HUES64 (cell line): Measurements from ENCODE around the gene HLF.

Experiments used
- H3K27ac ChIP-seq: 2 replicates; pipeline ENCODE4 v1.7.0; 2013; ENCODE audit warnings: low read depth, low read length, inconsistent platforms
- H3K27me3 ChIP-seq: 2 replicates; pipeline ENCODE4 v1.6.1; 2013; ENCODE audit warnings: mild to moderate bottlenecking, low read length; ENCODE audit not compliant: insufficient read depth
- H3K36me3 ChIP-seq: 2 replicates; pipeline ENCODE4 v1.6.1; 2013; ENCODE audit warnings: mild to moderate bottlenecking, low read length; ENCODE audit not compliant: insufficient read depth
- H3K4me1 ChIP-seq: 2 replicates; pipeline ENCODE4 v1.6.1; 2013; ENCODE audit warnings: mild to moderate bottlenecking, low read length, moderate library complexity; ENCODE audit not compliant: insufficient read depth
- H3K4me3 ChIP-seq: 2 replicates; pipeline ENCODE4 v1.5.1; 2013; ENCODE audit warnings: mild to moderate bottlenecking, low read length, moderate library complexity
- H3K9ac ChIP-seq: 2 replicates; pipeline ENCODE4 v1.6.1; 2013; ENCODE audit warnings: mild to moderate bottlenecking, low read depth, low read length
- H3K9me3 ChIP-seq: 2 replicates; pipeline ENCODE4 v1.6.1; 2013; ENCODE audit warnings: low read depth, low read length; ENCODE audit not compliant: insufficient read depth
- WGBS: fragments of 150-250, 120-280 bp; methylation state at CpG from one replicate; pipeline ENCODE4 v1.1.7; 2013; ENCODE audit warnings: missing lambda C conversion rate; 5-methylcytosine and 5-hydroxymethylcytosine counted together

HLF gene

DNA sequence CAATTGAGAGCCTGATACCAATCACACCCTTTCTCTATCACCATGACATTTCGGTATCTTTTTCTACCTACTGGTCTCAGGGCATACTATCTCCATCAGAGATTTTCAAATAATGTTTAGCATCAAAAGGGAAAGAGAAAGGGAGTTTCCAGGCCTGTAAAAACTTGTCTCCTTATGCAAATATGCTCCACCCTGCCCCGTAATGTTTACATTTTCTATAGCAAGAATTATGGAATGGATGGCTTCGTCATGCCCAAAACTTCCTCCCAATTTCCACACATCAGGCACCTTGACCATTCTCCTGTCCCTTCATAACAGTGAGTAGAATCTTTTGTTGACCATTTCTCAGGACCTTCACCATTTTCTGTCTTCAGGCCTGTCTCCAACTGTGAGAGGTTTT lies 30.9 kb upstream of the HLF start:
- WGBS = 91% methylated on average over 3 of the region's 3 CpGs
- H3K9ac ChIP-seq = no peak overlapping the region
- no peaks in the 10 kb centered on the region for H3K36me3 ChIP-seq
- H3K27me3 ChIP-seq = peaks cover 20% of the 10 kb centered on the region
- no peak overlapping the region for H3K27ac ChIP-seq
- no peaks in the 10 kb centered on the region for H3K9me3 ChIP-seq
- H3K4me3 ChIP-seq = no peak overlapping the region
- H3K4me1 ChIP-seq = no peaks in the 10 kb centered on the region

DNA sequence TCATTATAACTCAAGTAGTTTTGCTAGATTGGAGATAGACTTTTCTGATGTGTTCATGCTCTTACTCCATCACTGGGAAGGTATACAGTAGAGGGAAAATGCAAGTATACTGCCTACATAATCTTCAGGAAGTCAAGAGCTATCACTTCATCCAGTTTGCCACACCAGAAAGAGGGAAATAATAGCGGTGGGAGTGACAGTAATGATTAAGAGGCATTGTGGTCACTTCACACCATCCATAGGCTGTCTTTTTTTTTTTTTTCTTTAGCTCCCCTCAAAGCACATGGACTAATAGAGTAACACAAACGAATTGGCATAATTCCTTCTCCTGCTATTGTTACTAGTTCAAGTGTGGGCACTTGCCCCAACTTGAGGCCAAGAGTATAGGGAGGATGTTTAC lies 28.4 kb upstream of the HLF start:
- peaks cover 6% of the 10 kb centered on the region for H3K4me1 ChIP-seq
- H3K9ac ChIP-seq = no peak overlapping the region
- peaks cover 26% of the 10 kb centered on the region for H3K27me3 ChIP-seq
- WGBS = no CpG with 5 or more reads among the region's 2 CpGs
- no peak overlapping the region for H3K27ac ChIP-seq
- H3K4me3 ChIP-seq = no peak overlapping the region
- H3K36me3 ChIP-seq = no peaks in the 10 kb centered on the region
- H3K9me3 ChIP-seq = no peaks in the 10 kb centered on the region

DNA sequence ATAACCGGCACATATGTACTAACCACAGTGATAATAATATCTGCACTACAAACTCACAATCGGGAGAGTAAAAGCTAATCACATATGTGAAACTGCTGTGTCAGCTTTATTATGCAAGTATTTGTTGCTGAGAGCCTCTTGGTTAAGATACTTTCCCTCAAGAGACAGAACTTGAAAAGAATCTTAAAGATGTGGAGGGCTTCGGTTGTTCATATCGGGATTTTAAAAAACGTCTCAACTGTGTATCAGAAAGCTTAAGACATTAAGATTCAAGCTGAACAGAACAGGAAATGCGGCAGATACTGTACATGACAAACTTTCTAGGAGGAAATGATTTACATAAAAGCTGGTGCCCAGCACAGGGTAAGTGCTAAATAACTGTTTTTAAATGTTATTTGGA lies 27.5 kb upstream of the HLF start:
- Histone ChIP-seq H3K27me3 (peaks cover 26% of the 10 kb centered on the region), H3K36me3 (no peaks in the 10 kb centered on the region), H3K4me1 (peaks cover 6% of the 10 kb centered on the region), H3K4me3 (no peak overlapping the region), H3K9me3 (no peaks in the 10 kb centered on the region), H3K9ac (no peak overlapping the region), H3K27ac (no peak overlapping the region)
- WGBS = 92% methylated on average over 5 of the region's 6 CpGs

DNA sequence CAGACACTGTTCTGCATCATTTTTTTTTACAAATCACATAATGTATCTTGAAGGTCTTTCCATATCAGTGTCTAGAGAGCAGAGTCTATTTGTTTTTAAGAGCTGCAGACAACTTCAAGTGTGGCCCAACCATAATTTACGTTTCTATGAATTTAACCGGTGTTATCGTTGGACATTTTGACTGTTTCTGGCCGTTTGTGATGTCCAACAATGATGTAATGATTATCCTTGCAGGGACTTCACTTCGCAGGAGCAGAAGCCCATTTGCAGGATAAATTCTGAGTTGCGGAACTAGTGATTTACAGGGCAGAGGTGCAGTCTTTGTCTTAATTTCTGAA lies 26.9 kb upstream of the HLF start:
- H3K9me3 ChIP-seq = no peaks in the 10 kb centered on the region
- H3K9ac ChIP-seq = 0 out of 2 replicates have a peak overlapping the region, but pooled peaks have one; percentile 69
- peak overlapping the region; percentile 91 for H3K4me3 ChIP-seq
- no peak overlapping the region for H3K27ac ChIP-seq
- peaks cover 6% of the 10 kb centered on the region for H3K4me1 ChIP-seq
- H3K27me3 ChIP-seq = peaks cover 26% of the 10 kb centered on the region
- no peaks in the 10 kb centered on the region for H3K36me3 ChIP-seq
- WGBS = 80% methylated on average over 6 of the region's 6 CpGs

DNA sequence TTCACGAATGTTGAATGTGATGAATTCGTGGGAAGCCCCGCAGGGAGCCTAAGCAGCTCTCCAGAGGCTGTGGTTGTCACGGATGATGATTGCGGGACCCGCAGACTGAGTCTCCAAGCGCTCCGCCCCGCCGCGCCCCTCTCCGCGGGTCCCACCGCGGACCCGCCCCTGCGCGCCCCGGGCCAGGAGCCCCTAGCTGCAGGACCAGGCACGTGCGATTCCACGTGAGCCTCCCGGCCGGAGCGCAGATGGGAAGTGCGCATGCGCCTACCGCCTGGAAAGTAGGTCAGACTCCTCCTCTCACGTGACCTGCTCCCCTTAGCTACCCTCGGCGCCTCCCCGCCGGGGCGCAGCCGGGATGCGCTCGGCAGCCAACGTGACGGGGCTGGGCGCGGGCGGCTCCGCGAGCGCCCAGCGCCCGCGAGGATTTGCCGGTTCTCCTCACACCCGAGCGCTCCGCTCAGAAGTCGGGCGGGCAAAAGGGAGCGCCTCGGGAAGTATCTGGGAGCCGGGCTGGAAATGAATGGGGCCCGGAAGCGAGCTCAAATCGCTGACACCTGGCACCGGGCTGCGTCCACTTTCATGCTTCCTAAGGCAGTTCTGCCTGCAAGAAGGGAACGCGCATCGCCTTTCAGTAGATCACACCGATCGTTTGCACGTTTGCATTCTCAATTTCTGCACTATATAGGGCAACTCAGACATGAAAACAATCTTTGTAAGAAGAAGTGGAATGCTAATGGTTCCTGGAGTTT lies 26.4 kb upstream of the HLF start:
- Histone ChIP-seq H3K4me1 (peaks cover 6% of the 10 kb centered on the region), H3K27me3 (peaks cover 26% of the 10 kb centered on the region), H3K9me3 (no peaks in the 10 kb centered on the region), H3K4me3 (peak overlapping the region; percentile 91), H3K27ac (peak overlapping the region; percentile 70; the same call in 1 of the 2 replicates), H3K36me3 (no peaks in the 10 kb centered on the region), H3K9ac (peak overlapping the region; percentile 69)
- WGBS = 1% methylated on average over 68 of the region's 68 CpGs

DNA sequence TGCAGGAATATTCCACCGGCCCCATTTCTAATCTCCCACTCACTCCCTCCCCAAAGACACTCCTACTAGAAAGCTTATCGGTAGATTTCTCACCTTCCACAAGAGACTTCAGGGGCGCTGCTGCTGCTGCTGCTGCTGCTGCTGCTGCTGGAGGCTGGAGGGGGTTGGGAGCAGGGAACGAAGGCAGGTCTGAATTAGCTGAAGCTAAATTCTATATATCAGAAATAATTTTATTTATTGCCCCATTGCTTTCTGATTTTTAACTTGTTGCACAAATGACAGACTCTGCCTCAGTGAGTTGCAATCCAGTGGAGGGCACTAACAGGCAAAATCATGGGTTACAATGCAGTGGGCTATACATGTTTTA lies 25.8 kb upstream of the HLF start:
- Histone ChIP-seq H3K36me3 (no peaks in the 10 kb centered on the region), H3K9me3 (no peaks in the 10 kb centered on the region), H3K4me3 (peak overlapping the region; percentile 91), H3K9ac (peak overlapping the region; percentile 69), H3K27ac (peak overlapping the region; percentile 70; the same call in 1 of the 2 replicates), H3K4me1 (peaks cover 6% of the 10 kb centered on the region), H3K27me3 (peaks cover 26% of the 10 kb centered on the region)
- 0% methylated on average over 2 of the region's 4 CpGs for WGBS

DNA sequence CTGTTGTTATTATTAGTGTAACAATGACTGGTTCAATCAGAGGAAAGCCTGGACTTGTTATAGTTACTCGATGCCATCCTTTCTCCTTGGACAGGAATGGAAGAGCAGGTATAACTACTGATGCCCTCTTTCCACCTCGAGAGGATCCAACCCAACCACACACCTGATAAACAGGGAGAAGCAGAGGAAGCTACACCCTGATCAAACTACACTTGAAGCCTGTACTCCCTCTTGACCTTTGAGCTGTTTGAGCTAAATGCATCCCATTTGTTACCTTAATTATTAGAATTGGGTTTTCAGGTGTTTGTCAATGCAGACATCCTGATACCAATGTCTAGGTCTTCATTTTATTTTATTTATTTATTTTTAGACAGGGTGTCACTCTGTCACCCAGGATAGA lies 23.7 kb upstream of the HLF start:
- H3K27ac ChIP-seq = no peak overlapping the region
- H3K36me3 ChIP-seq = no peaks in the 10 kb centered on the region
- H3K4me3 ChIP-seq = no peak overlapping the region
- H3K27me3 ChIP-seq = peaks cover 24% of the 10 kb centered on the region
- H3K9me3 ChIP-seq = no peaks in the 10 kb centered on the region
- H3K9ac ChIP-seq = no peak overlapping the region
- H3K4me1 ChIP-seq = peaks cover 6% of the 10 kb centered on the region
- 77% methylated on average over 2 of the region's 2 CpGs for WGBS

DNA sequence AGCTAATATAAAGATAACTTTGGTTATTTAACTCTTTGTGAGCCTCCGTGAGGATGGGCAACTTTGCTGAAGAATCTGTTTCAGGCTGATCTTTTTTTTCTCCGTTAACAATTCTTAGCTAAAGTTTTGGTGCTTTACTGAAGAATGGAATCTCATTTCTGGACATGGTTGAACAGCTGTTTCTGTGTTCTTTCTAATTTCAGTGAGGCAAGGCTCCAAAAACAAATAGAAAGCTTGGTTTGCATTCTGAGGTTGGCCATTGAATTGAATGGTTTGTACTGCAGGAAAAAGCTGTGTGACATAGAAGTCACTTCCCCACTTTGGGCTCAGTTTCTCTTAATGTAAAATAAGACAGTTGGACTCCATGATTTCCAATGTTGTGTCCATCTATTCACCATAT lies 22.3 kb upstream of the HLF start:
- peaks cover 12% of the 10 kb centered on the region for H3K27me3 ChIP-seq
- no peaks in the 10 kb centered on the region for H3K36me3 ChIP-seq
- 97% methylated on average over 2 of the region's 2 CpGs for WGBS
- no peak overlapping the region for H3K4me3 ChIP-seq
- no peak overlapping the region for H3K27ac ChIP-seq
- peaks cover 6% of the 10 kb centered on the region for H3K4me1 ChIP-seq
- H3K9me3 ChIP-seq = 0 out of 2 replicates have a peak, but pooled peaks cover under 1% of the 10 kb centered on the region
- no peak overlapping the region for H3K9ac ChIP-seq

DNA sequence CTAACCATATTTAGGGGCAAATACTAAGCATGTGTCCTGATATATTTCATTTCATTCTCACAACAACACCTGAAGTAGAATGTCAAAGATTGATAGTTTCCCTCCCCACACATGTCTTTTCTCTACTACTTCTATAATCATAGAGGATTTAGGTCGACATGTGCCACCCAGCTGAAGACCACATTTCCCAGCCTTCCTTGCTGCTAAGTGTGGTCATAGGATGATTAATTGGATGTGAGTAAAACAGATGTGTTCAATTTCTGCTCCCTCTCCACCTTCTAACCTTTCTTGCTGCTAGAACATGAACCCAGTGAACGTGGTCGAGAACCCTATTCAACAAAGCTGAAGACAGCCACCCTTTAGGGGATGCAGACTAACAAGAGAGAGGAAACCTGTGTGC lies 18.8 kb upstream of the HLF start:
- 81% methylated on average over 2 of the region's 3 CpGs for WGBS
- H3K9ac ChIP-seq = no peak overlapping the region
- H3K4me3 ChIP-seq = no peak overlapping the region
- no peaks in the 10 kb centered on the region for H3K27me3 ChIP-seq
- 0 out of 2 replicates have a peak, but pooled peaks cover 5% of the 10 kb centered on the region for H3K9me3 ChIP-seq
- H3K4me1 ChIP-seq = no peaks in the 10 kb centered on the region
- no peak overlapping the region for H3K27ac ChIP-seq
- H3K36me3 ChIP-seq = no peaks in the 10 kb centered on the region

DNA sequence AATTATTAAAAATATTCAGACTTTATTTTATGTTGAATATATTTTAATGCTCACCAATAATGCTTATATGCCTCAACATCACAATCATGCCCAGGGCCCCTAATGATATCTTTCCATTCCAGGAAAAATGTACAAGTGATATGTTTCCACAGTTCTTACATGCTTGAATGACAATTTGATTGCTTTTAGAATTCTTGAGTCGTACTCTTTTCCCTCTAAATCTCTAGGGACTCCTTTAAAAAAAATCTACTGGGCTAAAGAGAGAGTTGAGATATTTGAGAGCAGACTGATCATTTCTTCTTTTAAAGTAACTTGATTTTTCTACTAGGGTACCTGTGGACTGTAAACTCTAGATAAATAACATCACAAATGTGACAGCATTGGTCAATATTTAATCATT lies 18.2 kb upstream of the HLF start:
- H3K27me3 ChIP-seq = no peaks in the 10 kb centered on the region
- WGBS = no CpG with 5 or more reads among the region's 1 CpG
- no peak overlapping the region for H3K9ac ChIP-seq
- H3K9me3 ChIP-seq = 0 out of 2 replicates have a peak, but pooled peaks cover 5% of the 10 kb centered on the region
- no peak overlapping the region for H3K4me3 ChIP-seq
- no peaks in the 10 kb centered on the region for H3K36me3 ChIP-seq
- H3K4me1 ChIP-seq = no peaks in the 10 kb centered on the region
- H3K27ac ChIP-seq = no peak overlapping the region

DNA sequence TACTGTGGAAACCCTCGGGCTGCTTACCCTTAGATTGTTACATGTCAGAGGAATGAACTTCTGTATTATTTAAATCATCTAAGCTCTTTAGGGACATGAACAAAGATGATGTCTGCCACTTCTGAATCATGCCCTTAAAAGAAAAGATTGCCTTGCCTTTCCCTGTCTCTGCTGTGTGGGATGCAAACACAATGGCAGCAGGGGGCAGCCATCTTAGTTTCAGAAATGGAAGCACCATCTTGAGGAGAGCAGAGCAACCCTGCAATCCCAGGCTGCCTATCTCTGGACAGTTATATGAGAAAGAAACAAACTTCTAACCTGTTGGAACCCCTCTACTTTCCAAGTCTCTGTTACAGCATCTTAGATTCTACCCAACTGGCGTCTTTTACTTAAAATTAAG lies 16.7 kb upstream of the HLF start:
- no peaks in the 10 kb centered on the region for H3K4me1 ChIP-seq
- H3K9ac ChIP-seq = no peak overlapping the region
- 0 out of 2 replicates have a peak, but pooled peaks cover 5% of the 10 kb centered on the region for H3K9me3 ChIP-seq
- H3K27me3 ChIP-seq = no peaks in the 10 kb centered on the region
- no peaks in the 10 kb centered on the region for H3K36me3 ChIP-seq
- no peak overlapping the region for H3K4me3 ChIP-seq
- 100% methylated on average over 1 of the region's 2 CpGs for whole genome bisulfite sequencing
- H3K27ac ChIP-seq = no peak overlapping the region

DNA sequence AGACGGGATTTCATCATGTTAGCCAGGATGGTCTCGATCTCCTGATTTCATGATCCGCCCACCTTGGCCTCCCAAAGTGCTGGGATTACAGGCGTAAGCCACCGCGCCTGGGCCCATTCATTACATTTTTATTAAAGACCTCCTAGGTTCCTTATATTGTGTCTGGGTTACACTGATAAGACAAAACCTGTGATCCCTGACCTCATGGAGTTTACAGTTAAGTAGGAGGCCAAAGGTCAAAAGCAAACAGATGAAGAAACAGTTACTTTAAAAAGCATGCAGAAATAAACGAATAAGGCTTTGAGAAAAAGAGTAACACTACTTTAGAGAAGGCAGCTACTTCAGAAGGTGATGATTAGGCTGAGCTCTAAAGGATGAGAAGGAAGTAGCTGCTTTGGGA lies 14.9 kb upstream of the HLF start:
- no peaks in the 10 kb centered on the region for H3K4me1 ChIP-seq
- H3K27ac ChIP-seq = no peak overlapping the region
- H3K9me3 ChIP-seq = 0 out of 2 replicates have a peak, but pooled peaks cover 5% of the 10 kb centered on the region
- no peaks in the 10 kb centered on the region for H3K27me3 ChIP-seq
- WGBS = 92% methylated on average over 7 of the region's 7 CpGs
- no peak overlapping the region for H3K9ac ChIP-seq
- H3K4me3 ChIP-seq = no peak overlapping the region
- no peaks in the 10 kb centered on the region for H3K36me3 ChIP-seq
